GM12865 (cell line): ENCODE data around the gene NMNAT1.

Experiments
- DNase-seq: peaks from one replicate; pipeline ENCODE4 v3.0.0; 2010; ENCODE audit warnings: low read depth
- H3K4me3 ChIP-seq: 2 replicates; pipeline ENCODE4 v1.5.1; 2011; ENCODE audit warnings: mild to moderate bottlenecking, low read depth, low read length, control low read depth
- CTCF ChIP-seq: IDR thresholded peaks from 2 replicates; pipeline ENCODE4 v1.5.1; 2011; ENCODE audit warnings: low read length, control low read depth, low read depth, inconsistent platforms; ENCODE audit not compliant: insufficient read depth; ENCODE audit errors: missing control alignments

NMNAT1 gene

GRCh38 chr1:9904596-9904995 lies 38.7 kb upstream of the NMNAT1 start:
- no peak for TF ChIP-seq CTCF
- no peak overlapping the region for H3K4me3 ChIP-seq
- DNase-seq: no peak

DNA sequence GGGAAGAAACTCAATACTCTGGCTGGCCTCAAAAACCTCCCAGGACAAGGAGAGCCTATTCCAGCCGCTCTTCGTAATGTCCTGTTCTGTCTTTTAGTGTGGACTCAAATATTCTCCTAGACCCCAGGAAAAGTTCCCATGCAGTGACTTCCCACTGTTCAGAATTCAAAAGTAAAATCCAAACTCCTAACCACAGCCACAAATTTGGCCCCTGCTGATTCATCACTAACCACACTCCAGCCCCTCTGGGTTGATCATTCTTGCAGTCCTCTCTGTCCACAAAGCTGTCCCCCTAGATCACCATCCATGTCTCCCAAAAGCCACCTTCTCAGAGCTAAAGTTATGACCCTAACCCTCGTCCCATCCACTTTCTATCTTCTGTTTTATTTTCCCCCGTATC lies 38.3 kb upstream of the NMNAT1 start:
- no peak overlapping the region for H3K4me3 ChIP-seq
- DNase-seq: no peak
- no peak for TF ChIP-seq CTCF

DNA sequence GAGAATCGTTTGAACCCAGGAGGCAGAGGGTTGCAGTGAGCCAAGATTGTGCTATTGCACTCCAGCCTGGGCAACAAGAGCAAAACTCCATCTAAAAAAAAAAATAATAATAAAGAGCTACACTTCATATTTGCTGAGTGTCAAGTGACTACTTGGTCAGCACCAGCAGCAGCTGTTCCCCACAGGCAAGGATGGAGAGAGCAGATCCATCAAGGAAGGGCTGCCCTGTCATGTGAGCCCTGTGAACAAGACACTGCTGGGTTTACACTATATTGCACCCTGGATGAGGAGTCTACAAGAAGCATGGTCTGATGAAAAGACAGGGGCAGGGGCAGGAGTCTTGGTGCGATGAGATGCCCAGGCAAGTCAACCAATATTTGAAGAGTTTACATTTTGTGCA lies 36.8 kb upstream of the NMNAT1 start:
- no peak for DNase-seq
- no peak overlapping the region for H3K4me3 ChIP-seq
- TF ChIP-seq CTCF: no peak

GRCh38 chr1:9907441-9907840 lies 35.8 kb upstream of the NMNAT1 start:
- no peak for TF ChIP-seq CTCF
- no peak for DNase-seq
- H3K4me3 ChIP-seq: no peak overlapping the region

GRCh38 chr1:9908871-9909233 lies 34.4 kb upstream of the NMNAT1 start:
- DNase-seq: no peak
- no peak for TF ChIP-seq CTCF
- peak overlapping the region; percentile 83 for H3K4me3 ChIP-seq

DNA sequence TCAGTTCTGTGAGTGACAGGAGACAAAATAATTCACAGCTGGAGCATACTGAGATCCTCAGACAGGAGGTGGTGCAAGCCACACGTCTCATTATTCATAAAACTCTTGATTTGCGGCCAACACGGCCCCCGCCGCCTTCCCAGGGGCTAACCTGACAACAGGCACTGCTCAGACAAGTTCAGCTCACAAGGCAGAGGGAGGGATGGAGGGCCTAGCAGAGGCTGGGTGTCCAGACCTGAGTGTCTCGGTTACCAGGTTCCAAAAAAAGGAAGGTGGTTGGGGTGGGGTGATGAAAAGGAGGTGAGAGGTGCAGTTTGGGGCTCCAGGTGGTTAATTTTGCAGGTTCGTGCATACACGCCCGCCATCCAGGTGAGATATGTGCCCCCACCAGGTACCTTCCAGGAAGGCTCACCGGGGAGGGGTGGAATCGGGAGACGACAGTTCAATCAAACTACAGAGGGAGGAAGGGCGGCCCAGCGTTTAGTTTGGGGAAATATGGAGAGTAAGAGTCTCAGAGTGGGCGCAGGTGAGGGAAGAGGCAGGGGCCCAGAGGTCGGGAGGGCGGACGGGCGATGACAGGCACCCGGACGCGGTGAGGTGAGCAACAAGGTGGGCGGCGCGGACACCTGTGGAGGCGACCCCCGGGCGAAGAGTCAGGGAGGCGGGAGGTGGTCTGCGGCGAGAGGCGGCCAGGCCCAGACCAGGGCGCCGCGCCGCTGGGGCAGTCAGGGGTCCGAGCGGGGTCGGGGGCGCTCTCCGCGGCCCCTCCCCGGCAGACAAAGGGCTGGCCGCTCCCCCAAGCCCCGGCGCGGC lies 33.8 kb upstream of the NMNAT1 start:
- peak overlapping the region; percentile 83 for H3K4me3 ChIP-seq
- peak; percentile 59 for DNase-seq
- no peak for TF ChIP-seq CTCF

DNA sequence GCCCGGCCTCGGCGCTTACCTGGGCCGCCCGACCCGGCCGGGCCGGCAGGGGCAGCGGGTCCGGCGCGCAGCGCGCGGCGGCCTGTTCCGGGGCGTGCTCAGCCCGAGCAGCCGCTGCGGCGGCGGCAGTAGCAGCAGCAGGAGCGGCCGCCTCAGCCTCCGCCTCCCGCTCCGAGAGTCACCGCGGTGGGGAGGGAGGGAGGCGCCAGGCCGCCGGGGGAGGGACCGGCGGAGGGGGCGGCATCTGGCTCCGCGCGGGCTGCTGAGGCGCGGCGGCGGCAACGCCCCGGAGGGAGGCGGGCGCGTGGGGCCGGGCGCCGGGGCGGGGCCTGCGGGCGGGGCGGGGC lies 33.2 kb upstream of the NMNAT1 start, which contains the start of gene CTNNBIP1:
Gene CTNNBIP1 (minus strand): TSS at position 194 of the 347 bp plus-strand sequence. CDS start 38,205 bp downstream, outside the sequence.
- TF ChIP-seq CTCF: no peak
- no peak for DNase-seq
- H3K4me3 ChIP-seq: peak within 1 kb of the TSS; percentile 84
